ENCODE results near the gene PBX4. TPM values are rescaled to one million over a fixed set of nuclear protein-coding genes. Genes with fewer than 3 reads are reported as not detected.
A peak's percentile ranks its signal among the peaks of the same experiment; 100 is the strongest.

The PBX4 gene
- total RNA-seq, 1 donor from 2014 or later: 0.82 TPM

- no peaks in the 10 kb centered on the region for H3K9me3 Mint-ChIP-seq (ENCODE audit: unreplicated experiment)
- no peak overlapping the region for H3K4me3 Mint-ChIP-seq (ENCODE audit: unreplicated experiment)
- TF ChIP-seq, protein P1, sequence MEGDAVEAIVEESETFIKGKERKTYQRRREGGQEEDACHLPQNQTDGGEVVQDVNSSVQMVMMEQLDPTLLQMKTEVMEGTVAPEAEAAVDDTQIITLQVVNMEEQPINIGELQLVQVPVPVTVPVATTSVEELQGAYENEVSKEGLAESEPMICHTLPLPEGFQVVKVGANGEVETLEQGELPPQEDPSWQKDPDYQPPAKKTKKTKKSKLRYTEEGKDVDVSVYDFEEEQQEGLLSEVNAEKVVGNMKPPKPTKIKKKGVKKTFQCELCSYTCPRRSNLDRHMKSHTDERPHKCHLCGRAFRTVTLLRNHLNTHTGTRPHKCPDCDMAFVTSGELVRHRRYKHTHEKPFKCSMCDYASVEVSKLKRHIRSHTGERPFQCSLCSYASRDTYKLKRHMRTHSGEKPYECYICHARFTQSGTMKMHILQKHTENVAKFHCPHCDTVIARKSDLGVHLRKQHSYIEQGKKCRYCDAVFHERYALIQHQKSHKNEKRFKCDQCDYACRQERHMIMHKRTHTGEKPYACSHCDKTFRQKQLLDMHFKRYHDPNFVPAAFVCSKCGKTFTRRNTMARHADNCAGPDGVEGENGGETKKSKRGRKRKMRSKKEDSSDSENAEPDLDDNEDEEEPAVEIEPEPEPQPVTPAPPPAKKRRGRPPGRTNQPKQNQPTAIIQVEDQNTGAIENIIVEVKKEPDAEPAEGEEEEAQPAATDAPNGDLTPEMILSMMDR (IDR thresholded peaks at IDR 0.05; ENCODE audit: unreplicated experiment): no peak
- peaks cover 11% of the 10 kb centered on the region for H3K27me3 Mint-ChIP-seq (ENCODE audit: unreplicated experiment)
- DNase-seq (ENCODE audit: low spot score): no peak
- peaks cover 4% of the 10 kb centered on the region for H3K36me3 Mint-ChIP-seq (ENCODE audit: low read depth, unreplicated experiment)
- H3K27ac Mint-ChIP-seq (ENCODE audit: unreplicated experiment): no peak overlapping the region
- peaks cover 2% of the 10 kb centered on the region for H3K4me1 Mint-ChIP-seq (ENCODE audit: unreplicated experiment)
These were observed 91.2 kb downstream of the PBX4 start for GRCh38 chr19:19527371-19527656.

DNA sequence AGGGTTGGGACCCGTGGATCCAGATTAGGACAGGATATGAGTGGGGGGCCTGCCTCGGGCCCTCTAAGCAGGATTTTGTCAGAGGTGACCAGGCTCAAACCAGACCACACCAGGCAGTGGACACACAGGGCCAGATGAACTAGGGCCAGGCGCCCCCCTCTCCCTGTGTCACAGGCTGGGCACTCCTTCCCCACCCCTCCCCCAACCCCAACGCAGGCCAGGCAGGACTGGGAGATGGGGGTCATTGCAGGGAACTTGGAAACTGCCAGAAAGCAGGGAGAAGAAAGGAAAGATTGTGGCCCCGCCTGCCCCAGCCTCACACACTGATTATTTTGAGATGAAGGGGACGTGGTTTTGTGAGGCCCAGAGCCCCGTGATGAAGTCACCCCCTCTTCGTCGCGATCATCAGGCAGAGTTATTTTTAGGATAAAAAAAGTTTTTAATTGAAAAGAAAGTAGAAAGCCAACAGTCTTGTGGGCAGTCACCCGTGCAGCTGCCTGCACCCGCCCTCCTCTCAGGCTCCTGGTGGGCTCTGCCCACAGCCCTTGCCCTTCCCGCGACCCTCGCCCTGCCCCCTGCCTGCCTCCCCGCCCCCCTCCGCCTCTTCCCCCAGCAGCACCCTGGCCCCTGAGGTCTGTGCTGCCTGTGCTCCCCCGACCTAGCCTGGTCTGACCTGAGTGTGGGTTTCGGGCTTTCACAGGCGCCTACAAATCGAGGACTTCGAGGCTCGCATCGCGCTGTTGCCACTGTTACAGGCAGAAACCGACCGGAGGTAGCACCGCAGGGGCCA, 91.7 kb downstream of the PBX4 start:
- Mint-ChIP-seq H3K4me3 (ENCODE audit: unreplicated experiment) (no peak overlapping the region), H3K36me3 (ENCODE audit: low read depth, unreplicated experiment) (peaks cover 4% of the 10 kb centered on the region), H3K27ac (ENCODE audit: unreplicated experiment) (no peak overlapping the region), H3K27me3 (ENCODE audit: unreplicated experiment) (peaks cover 11% of the 10 kb centered on the region), H3K4me1 (ENCODE audit: unreplicated experiment) (no peaks in the 10 kb centered on the region), H3K9me3 (ENCODE audit: unreplicated experiment) (no peaks in the 10 kb centered on the region)
- TF ChIP-seq, protein P1 (IDR thresholded peaks at IDR 0.05; ENCODE audit: unreplicated experiment): no peak
- DNase-seq (ENCODE audit: low spot score): no peak

DNA sequence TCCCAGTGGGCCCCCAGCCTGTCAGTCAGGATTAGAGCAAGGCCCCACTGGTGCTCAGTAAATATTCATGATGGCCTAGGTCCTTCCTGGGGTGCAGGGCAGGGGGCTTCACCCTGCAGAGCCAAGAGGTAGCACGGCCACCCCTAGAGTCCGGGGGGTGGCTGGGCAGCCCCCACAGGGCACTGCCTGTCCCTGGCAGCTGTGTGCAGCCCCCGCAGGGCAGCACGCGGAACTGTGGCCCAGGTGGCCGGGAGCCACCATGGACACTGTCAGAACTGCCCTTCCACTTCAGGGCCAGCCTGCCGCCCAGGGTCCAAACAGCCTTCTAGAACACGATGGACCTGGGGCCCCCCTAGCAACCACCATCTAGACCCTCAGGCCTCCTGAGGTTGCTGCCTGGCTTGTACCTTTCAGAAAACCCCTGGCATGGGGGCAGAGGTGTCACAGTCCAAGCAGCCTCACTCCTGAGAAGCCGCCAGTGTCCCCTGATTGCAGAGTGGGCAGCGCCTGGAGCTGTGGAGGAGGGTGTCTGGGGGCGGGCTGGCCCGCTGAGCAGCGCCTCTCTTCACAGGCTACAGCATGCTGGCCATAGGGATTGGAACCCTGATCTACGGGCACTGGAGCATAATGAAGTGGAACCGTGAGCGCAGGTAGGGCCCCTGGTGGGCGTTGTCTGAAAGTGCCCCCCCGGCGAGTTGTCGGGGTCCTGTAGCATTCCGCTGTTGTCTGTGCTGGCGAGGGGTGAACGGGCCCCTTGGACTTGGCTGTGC, 92.7 kb downstream of the PBX4 start:
- no peak for DNase-seq (ENCODE audit: low spot score)
- Mint-ChIP-seq H3K36me3 (ENCODE audit: low read depth, unreplicated experiment) (peaks cover 4% of the 10 kb centered on the region), H3K4me3 (ENCODE audit: unreplicated experiment) (no peak overlapping the region), H3K9me3 (ENCODE audit: unreplicated experiment) (no peaks in the 10 kb centered on the region), H3K27me3 (ENCODE audit: unreplicated experiment) (peaks cover 10% of the 10 kb centered on the region), H3K4me1 (ENCODE audit: unreplicated experiment) (no peaks in the 10 kb centered on the region), H3K27ac (ENCODE audit: unreplicated experiment) (no peak overlapping the region)
- TF ChIP-seq, protein P1 (IDR thresholded peaks at IDR 0.05; ENCODE audit: unreplicated experiment): no peak

DNA sequence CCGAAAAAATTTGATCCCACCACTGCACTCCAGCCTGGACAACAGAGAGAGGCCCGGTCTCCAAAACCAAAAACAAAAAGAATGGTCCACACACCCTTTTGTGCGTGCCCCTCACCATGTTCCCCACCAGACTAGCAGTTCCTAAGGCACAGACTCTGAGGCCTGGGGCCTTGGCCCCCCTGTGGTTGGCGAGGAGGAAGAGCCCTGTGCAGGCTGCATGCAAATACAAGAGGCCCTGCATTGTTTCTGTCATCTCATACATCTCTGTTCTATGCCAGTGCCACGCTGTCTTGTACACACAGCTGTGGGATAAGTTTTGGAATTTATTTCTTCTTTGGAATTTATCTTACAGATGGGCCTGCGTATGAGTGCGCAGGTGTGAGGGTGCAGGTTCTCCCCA, 94.4 kb downstream of the PBX4 start:
- H3K27ac Mint-ChIP-seq (ENCODE audit: unreplicated experiment): no peak overlapping the region

More for the DNA sequence above, 94.4 kb downstream of the PBX4 start:
- H3K36me3 Mint-ChIP-seq (ENCODE audit: low read depth, unreplicated experiment): peaks cover 4% of the 10 kb centered on the region
- no peak for DNase-seq (ENCODE audit: low spot score)
- H3K9me3 Mint-ChIP-seq (ENCODE audit: unreplicated experiment): no peaks in the 10 kb centered on the region
- H3K27me3 Mint-ChIP-seq (ENCODE audit: unreplicated experiment): peaks cover 5% of the 10 kb centered on the region
- H3K4me1 Mint-ChIP-seq (ENCODE audit: unreplicated experiment): no peaks in the 10 kb centered on the region
- H3K4me3 Mint-ChIP-seq (ENCODE audit: unreplicated experiment): peak overlapping the region; percentile 56
- TF ChIP-seq, protein P1 (IDR thresholded peaks at IDR 0.05; ENCODE audit: unreplicated experiment): no peak

All from endothelial cell (in vitro differentiated cells).